WTC11 (cell line): ENCODE measurements around the gene SALL3. TPM values are rescaled to one million over a fixed set of nuclear protein-coding genes. Genes with fewer than 3 reads are reported as not detected.

Experiments used
- ATAC-seq: fragments of 200-7000 bp; cut with Tn5 transposase; 2 replicates; pipeline ENCODE4 v1.10.0; 2021; ENCODE audit warnings: mild to moderate bottlenecking, moderate library complexity
- CTCF ChIA-PET: fragments of 300-600 bp; sonication (Branson Sonifier 250); formaldehyde crosslinking; loops from one replicate; lab custom pipeline; 2021; ENCODE audit warnings: antibody characterized with exemption; lab: Charles Lee
- POLR2A ChIA-PET: fragments of 350-600 bp; sonication (Branson Sonifier 250); formaldehyde crosslinking; loops from one replicate; lab custom pipeline; 2021; ENCODE audit warnings: antibody characterized with exemption; lab: Charles Lee
- DNase-seq: peaks from one replicate; pipeline ENCODE4 v3.0.0; 2021; ENCODE audit warnings: low spot score
- H3K27ac Mint-ChIP-seq: 2 replicates; pipeline ENCODE4 v1.8.0; 2021; ENCODE audit warnings: mixed read lengths
- H3K27me3 Mint-ChIP-seq: 2 replicates; pipeline ENCODE4 v1.8.0; 2021; ENCODE audit warnings: low read depth, mild to moderate bottlenecking, moderate library complexity, mixed read lengths
- H3K36me3 Mint-ChIP-seq: 2 replicates; pipeline ENCODE4 v1.8.0; 2021; ENCODE audit warnings: mixed read lengths
- H3K4me1 Mint-ChIP-seq: 2 replicates; pipeline ENCODE4 v1.8.0; 2022; ENCODE audit warnings: mixed read lengths
- H3K4me3 Mint-ChIP-seq: 2 replicates; pipeline ENCODE4 v1.8.0; 2021; ENCODE audit warnings: mild to moderate bottlenecking, moderate library complexity, mixed read lengths
- H3K9me3 Mint-ChIP-seq: 2 replicates; pipeline ENCODE4 v1.8.0; 2021; ENCODE audit warnings: mixed read lengths
- ARID4B ChIP-seq: sonication (generic); formaldehyde crosslinking; IDR thresholded peaks from 2 replicates; pipeline ENCODE4 v1.8.0; 2023; ENCODE audit warnings: missing genetic modification reagents, mild to moderate bottlenecking, borderline replicate concordance
- ATF6 ChIP-seq: sonication (generic); formaldehyde crosslinking; IDR thresholded peaks from 2 replicates; pipeline ENCODE4 v1.8.1; 2023; ENCODE audit warnings: mild to moderate bottlenecking, missing genetic modification reagents
- CTCF ChIP-seq: fragments of 200-600 bp; IDR thresholded peaks from 2 replicates; pipeline ENCODE4 v1.8.0; 2022; ENCODE audit warnings: antibody characterized with exemption
- ELF4 ChIP-seq: sonication (generic); formaldehyde crosslinking; IDR thresholded peaks from 2 replicates; pipeline ENCODE4 v1.8.1; 2022; ENCODE audit warnings: low read depth, mild to moderate bottlenecking, moderate library complexity, missing genetic modification reagents
- FOXJ3 ChIP-seq: sonication (generic); formaldehyde crosslinking; IDR thresholded peaks from 2 replicates; pipeline ENCODE4 v1.9.0; 2021; ENCODE audit warnings: missing genetic modification reagents, mild to moderate bottlenecking, borderline replicate concordance
- HMGXB4 ChIP-seq: sonication (generic); formaldehyde crosslinking; IDR thresholded peaks from 2 replicates; pipeline ENCODE4 v1.8.1; 2023; ENCODE audit warnings: mild to moderate bottlenecking, moderate library complexity, missing genetic modification reagents
- JAZF1 ChIP-seq: fragments of 250-450 bp; sonication (Bioruptor Pico); IDR thresholded peaks from 2 replicates; pipeline ENCODE4 v1.9.0; 2021; ENCODE audit warnings: moderate library complexity, mild to moderate bottlenecking, inconsistent platforms
- JUN ChIP-seq: sonication (generic); formaldehyde crosslinking; IDR thresholded peaks from 2 replicates; pipeline ENCODE4 v1.8.0; 2023; ENCODE audit warnings: mild to moderate bottlenecking, missing genetic modification reagents
- MXD4 ChIP-seq: fragments of 250-450 bp; sonication (Bioruptor Pico); IDR thresholded peaks from 2 replicates; pipeline ENCODE4 v1.8.0; 2021; ENCODE audit warnings: mild to moderate bottlenecking, moderate library complexity, borderline replicate concordance
- SOX15 ChIP-seq: fragments of 250-450 bp; sonication (Bioruptor Pico); IDR thresholded peaks from 2 replicates; pipeline ENCODE4 v1.9.0; 2021; ENCODE audit warnings: mild to moderate bottlenecking
- TP53 ChIP-seq: sonication (generic); formaldehyde crosslinking; IDR thresholded peaks from 2 replicates; pipeline ENCODE4 v1.8.1; 2023; ENCODE audit warnings: mild to moderate bottlenecking, missing genetic modification reagents
- ZBTB21 ChIP-seq: sonication (generic); formaldehyde crosslinking; IDR thresholded peaks from 2 replicates; pipeline ENCODE4 v1.8.1; 2023; ENCODE audit warnings: mild to moderate bottlenecking, missing genetic modification reagents, borderline replicate concordance
- ZBTB43 ChIP-seq: sonication (generic); formaldehyde crosslinking; IDR thresholded peaks from 2 replicates; pipeline ENCODE4 v1.8.1; 2023; ENCODE audit warnings: mild to moderate bottlenecking, missing genetic modification reagents
- ZMAT4 ChIP-seq: fragments of 250-450 bp; sonication (Bioruptor Pico); IDR thresholded peaks from 2 replicates; pipeline ENCODE4 v1.9.0; 2021; ENCODE audit warnings: mild to moderate bottlenecking
- ZNF138 ChIP-seq: sonication (generic); formaldehyde crosslinking; conservative IDR thresholded peaks from 2 replicates; pipeline ENCODE4 v1.8.1; 2022; ENCODE audit warnings: mild to moderate bottlenecking, moderate library complexity, missing genetic modification reagents
- ZNF317 ChIP-seq: sonication (generic); formaldehyde crosslinking; IDR thresholded peaks from 2 replicates; pipeline ENCODE4 v1.8.1; 2023; ENCODE audit warnings: low read depth, mild to moderate bottlenecking, moderate library complexity, missing genetic modification reagents, borderline replicate concordance
- ZNF671 ChIP-seq: fragments of 250-450 bp; sonication (Bioruptor Pico); IDR thresholded peaks from 2 replicates; pipeline ENCODE4 v1.8.0; 2021; ENCODE audit warnings: mild to moderate bottlenecking
- total RNA-seq: library from RNA; stranded (reverse); gene quantifications from 3 replicates; pipeline ENCODE4 v1.2.3, GENCODE V29; 2021
- TF ChIP-seq, protein P1 (sequence below): sonication (generic); formaldehyde crosslinking; IDR thresholded peaks from 2 replicates; pipeline ENCODE4 v1.8.0; 2023; ENCODE audit warnings: missing genetic modification reagents
- TF ChIP-seq, protein P2 (sequence below): sonication (generic); formaldehyde crosslinking; IDR thresholded peaks from 2 replicates; pipeline ENCODE4 v1.8.1; 2022; ENCODE audit warnings: missing genetic modification reagents, borderline replicate concordance

Gene SALL3
- total RNA-seq, 1 experiment from 2014 or later: 87.0 TPM

DNA sequence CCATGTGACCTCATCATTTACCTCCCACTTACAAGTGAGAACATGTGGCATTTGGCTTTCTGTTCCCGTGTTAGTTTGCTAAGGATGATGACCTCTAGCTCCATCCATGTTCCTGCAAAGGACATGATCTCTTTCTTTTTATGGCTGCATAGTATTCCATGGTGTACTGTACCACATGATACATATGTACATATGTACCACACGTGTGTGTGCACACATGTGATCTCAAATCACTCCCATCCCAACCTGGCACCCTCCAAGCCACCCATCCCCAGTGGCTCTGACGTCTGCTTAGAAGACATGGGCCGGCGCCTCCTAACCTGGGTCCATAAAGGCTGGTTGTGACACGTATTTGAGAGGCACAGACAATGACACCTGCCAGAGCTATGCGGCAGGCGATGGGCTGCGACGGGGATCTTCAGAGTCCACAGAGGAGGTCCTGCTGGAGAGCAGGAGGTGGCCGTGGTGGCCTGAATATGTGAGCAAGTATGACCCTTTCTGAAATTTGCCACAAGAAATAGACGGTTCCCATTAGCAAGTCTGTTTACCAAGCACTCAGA lies 8.8 kb upstream of the SALL3 start (continued):
- TF ChIP-seq, protein P1, sequence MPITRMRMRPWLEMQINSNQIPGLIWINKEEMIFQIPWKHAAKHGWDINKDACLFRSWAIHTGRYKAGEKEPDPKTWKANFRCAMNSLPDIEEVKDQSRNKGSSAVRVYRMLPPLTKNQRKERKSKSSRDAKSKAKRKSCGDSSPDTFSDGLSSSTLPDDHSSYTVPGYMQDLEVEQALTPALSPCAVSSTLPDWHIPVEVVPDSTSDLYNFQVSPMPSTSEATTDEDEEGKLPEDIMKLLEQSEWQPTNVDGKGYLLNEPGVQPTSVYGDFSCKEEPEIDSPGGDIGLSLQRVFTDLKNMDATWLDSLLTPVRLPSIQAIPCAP (CRISPR knock-in tag): no peak
- TF ChIP-seq, protein P2, sequence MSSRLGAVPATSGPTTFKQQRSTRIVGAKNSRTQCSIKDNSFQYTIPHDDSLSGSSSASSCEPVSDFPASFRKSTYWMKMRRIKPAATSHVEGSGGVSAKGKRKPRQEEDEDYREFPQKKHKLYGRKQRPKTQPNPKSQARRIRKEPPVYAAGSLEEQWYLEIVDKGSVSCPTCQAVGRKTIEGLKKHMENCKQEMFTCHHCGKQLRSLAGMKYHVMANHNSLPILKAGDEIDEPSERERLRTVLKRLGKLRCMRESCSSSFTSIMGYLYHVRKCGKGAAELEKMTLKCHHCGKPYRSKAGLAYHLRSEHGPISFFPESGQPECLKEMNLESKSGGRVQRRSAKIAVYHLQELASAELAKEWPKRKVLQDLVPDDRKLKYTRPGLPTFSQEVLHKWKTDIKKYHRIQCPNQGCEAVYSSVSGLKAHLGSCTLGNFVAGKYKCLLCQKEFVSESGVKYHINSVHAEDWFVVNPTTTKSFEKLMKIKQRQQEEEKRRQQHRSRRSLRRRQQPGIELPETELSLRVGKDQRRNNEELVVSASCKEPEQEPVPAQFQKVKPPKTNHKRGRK: no peak
- no peak for TF ChIP-seq TP53 (CRISPR knock-in tag)
- no peak for TF ChIP-seq ATF6
- TF ChIP-seq JUN (CRISPR knock-in tag): no peak
- TF ChIP-seq ZBTB43 (CRISPR knock-in tag): no peak
- TF ChIP-seq ZMAT4 (CRISPR knock-in tag): no peak
- TF ChIP-seq MXD4 (CRISPR knock-in tag): no peak
- no peak for TF ChIP-seq CTCF
- TF ChIP-seq ZNF671 (CRISPR knock-in tag): no peak

GRCh38 chr18:78971511-78972245 lies 7.9 kb upstream of the SALL3 start:
- POLR2A ChIA-PET: no interaction called here
- no peaks in the 10 kb centered on the region for H3K36me3 Mint-ChIP-seq
- no peak for TF ChIP-seq ZBTB21 (CRISPR knock-in tag)
- no peak for TF ChIP-seq HMGXB4 (CRISPR knock-in tag)
- no peak for TF ChIP-seq ARID4B
- no peak for TF ChIP-seq SOX15
- no peak for TF ChIP-seq ZNF138 (CRISPR knock-in tag)
- no peak for TF ChIP-seq ZNF317
- TF ChIP-seq FOXJ3 (CRISPR knock-in tag): no peak
- TF ChIP-seq JAZF1 (CRISPR knock-in tag): no peak
- TF ChIP-seq ELF4: no peak
- TF ChIP-seq, all 79 proteins: peak for 0
- H3K27me3 Mint-ChIP-seq: peaks cover 73% of the 10 kb centered on the region
- H3K27ac Mint-ChIP-seq: no peak overlapping the region
- H3K4me3 Mint-ChIP-seq: no peak overlapping the region
- peaks cover 4% of the 10 kb centered on the region; the same call in 1 of the 2 replicates for H3K9me3 Mint-ChIP-seq
- peaks cover 28% of the 10 kb centered on the region for H3K4me1 Mint-ChIP-seq
- ATAC-seq (no peak), DNase-seq (no peak)
- CTCF ChIA-PET: no interaction called here
